A549 (cell line): ENCODE data around the gene LIAS. TPM values are rescaled to one million over a fixed set of nuclear protein-coding genes. Genes with fewer than 3 reads are reported as not detected.
A peak's percentile ranks its signal among the peaks of the same experiment; 100 is the strongest.

Experiments used
- ATAC-seq, 2 experiments: fragments of 200-7000 bp in 1 of 2; fragments of >200 bp in 1 of 2; cut with Nextera tagmentation in 1 of 2; cut with Tn5 transposase in 1 of 2; 3 replicates each; pipeline versions ENCODE4 v1.8.0 to v1.9.1; 2018 to 2020; ENCODE audit warnings: mild to moderate bottlenecking in 1 of 2, moderate library complexity in 1 of 2
- CTCF ChIA-PET: fragments of 300-600 bp; sonication (Branson Sonifier 250); formaldehyde crosslinking; extraction: SDS; loops from one replicate; lab custom pipeline; 2021; ENCODE audit warnings: antibody characterized with exemption, inconsistent platforms; lab: Yijun Ruan, JAX
- POLR2A ChIA-PET: fragments of 350-600 bp; formaldehyde crosslinking; extraction: SDS; loops from one replicate; lab custom pipeline; 2021; ENCODE audit warnings: antibody characterized with exemption, inconsistent platforms; lab: Yijun Ruan, JAX
- DNase-seq, 2 experiments: peaks; one replicate each; pipeline versions ENCODE4 v3.0.0 to v3.0.0-alpha.2; 2011 to 2016; ENCODE audit warnings: low read depth in 1 of 2, low spot score in 1 of 2
- FAIRE-seq: peaks from 2 replicates; lab custom pipeline; 2011; peaks lifted over from hg19 to GRCh38; lab: Jason Lieb, UNC
- H3K27ac ChIP-seq, 2 experiments: fragments of >200 bp; sonication (Bioruptor Twin); formaldehyde crosslinking; 3 replicates each; pipeline ENCODE4 v1.5.1; 2016 to 2017
- H3K4me1 ChIP-seq: fragments of >200 bp; sonication (Bioruptor Twin); formaldehyde crosslinking; 3 replicates; pipeline ENCODE4 v1.6.1; 2016
- H3K4me2 ChIP-seq: fragments of >200 bp; sonication (Bioruptor Twin); formaldehyde crosslinking; 3 replicates; pipeline ENCODE4 v1.6.1; 2016
- H3K4me3 ChIP-seq: fragments of >200 bp; sonication (Bioruptor Twin); formaldehyde crosslinking; 3 replicates; pipeline ENCODE4 v1.5.1; 2016
- H3K9me3 ChIP-seq: fragments of >200 bp; sonication (Bioruptor Twin); formaldehyde crosslinking; 3 replicates; pipeline ENCODE4 v1.6.1; 2016
- BCL3 ChIP-seq: fragments of >200 bp; sonication (Bioruptor Twin); formaldehyde crosslinking; IDR thresholded peaks from 3 replicates; pipeline ENCODE4 v1.6.1; 2016
- BHLHE40 ChIP-seq: IDR thresholded peaks from 2 replicates; pipeline ENCODE4 v1.6.1; 2012; ENCODE audit warnings: low read depth, low read length, inconsistent platforms
- CBX2 ChIP-seq: fragments of 200-600 bp; sonication (generic); IDR thresholded peaks from 2 replicates; pipeline ENCODE4 v1.6.1; 2016; ENCODE audit warnings: low read depth, mild to moderate bottlenecking, borderline replicate concordance
- CHD4 ChIP-seq: fragments of 200-600 bp; sonication (generic); IDR thresholded peaks from 2 replicates; pipeline ENCODE4 v1.6.1; 2016; ENCODE audit warnings: antibody characterized with exemption, mild to moderate bottlenecking, borderline replicate concordance
- E2F6 ChIP-seq: IDR thresholded peaks from 2 replicates; pipeline ENCODE4 v1.6.1; 2012; ENCODE audit warnings: low read depth, borderline replicate concordance
- EHF ChIP-seq: fragments of 250-450 bp; sonication (Bioruptor Pico); IDR thresholded peaks from 2 replicates; pipeline ENCODE4 v1.5.0; 2020; ENCODE audit warnings: mild to moderate bottlenecking
- EHMT2 ChIP-seq: fragments of 200-600 bp; sonication (generic); IDR thresholded peaks from 2 replicates; pipeline ENCODE4 v1.6.1; 2016; ENCODE audit warnings: antibody characterized with exemption, low read depth, mild to moderate bottlenecking, moderate library complexity
- ELK1 ChIP-seq: fragments of 150-350 bp; IDR thresholded peaks from 2 replicates; pipeline ENCODE4 v1.6.1; 2014; ENCODE audit warnings: low read depth, mild to moderate bottlenecking, low read length
- EP300 ChIP-seq, 2 experiments: fragments of >200 bp; sonication (Bioruptor Twin); formaldehyde crosslinking; IDR thresholded peaks; 2 replicates in 1 of 2; 3 replicates in 1 of 2; pipeline ENCODE4 v1.6.1; 2016 to 2017
- ESRRA ChIP-seq: fragments of 150-350 bp; IDR thresholded peaks from 2 replicates; pipeline ENCODE4 v1.6.1; 2014; ENCODE audit warnings: mild to moderate bottlenecking, low read length, borderline replicate concordance
- FOSB ChIP-seq: fragments of 250-450 bp; sonication (Bioruptor Pico); IDR thresholded peaks from 2 replicates; pipeline ENCODE4 v1.5.0; 2020; ENCODE audit warnings: mild to moderate bottlenecking, moderate library complexity
- FOXS1 ChIP-seq: fragments of 250-450 bp; sonication (Bioruptor Pico); IDR thresholded peaks from 2 replicates; pipeline ENCODE4 v1.5.0; 2020; ENCODE audit warnings: mild to moderate bottlenecking, moderate library complexity
- GATA3 ChIP-seq: IDR thresholded peaks from 2 replicates; pipeline ENCODE4 v1.6.1; 2012; ENCODE audit warnings: borderline replicate concordance
- HDAC2 ChIP-seq: fragments of 200-600 bp; sonication (generic); IDR thresholded peaks from 2 replicates; pipeline ENCODE4 v1.6.1; 2016
- HEYL ChIP-seq: fragments of 250-450 bp; sonication (Bioruptor Pico); IDR thresholded peaks from 2 replicates; pipeline ENCODE4 v1.8.0; 2021; ENCODE audit warnings: mild to moderate bottlenecking, moderate library complexity
- HOXA7 ChIP-seq: fragments of 250-450 bp; sonication (Bioruptor Pico); IDR thresholded peaks from 2 replicates; pipeline ENCODE4 v1.5.0; 2020; ENCODE audit warnings: mild to moderate bottlenecking, moderate library complexity
- HOXB13 ChIP-seq: fragments of 250-450 bp; sonication (Bioruptor Pico); IDR thresholded peaks from 2 replicates; pipeline ENCODE4 v1.5.0; 2020; ENCODE audit warnings: low read depth, mild to moderate bottlenecking, moderate library complexity
- JUN ChIP-seq, 2 experiments: fragments of >200 bp; sonication (Bioruptor Twin); formaldehyde crosslinking; IDR thresholded peaks; 2 replicates in 1 of 2; 3 replicates in 1 of 2; pipeline ENCODE4 v1.6.1; 2016 to 2017
- JUNB ChIP-seq: fragments of >200 bp; sonication (Bioruptor Twin); formaldehyde crosslinking; IDR thresholded peaks from 2 replicates; pipeline ENCODE4 v1.6.1; 2016
- KDM1A ChIP-seq: fragments of 200-600 bp; sonication (generic); IDR thresholded peaks from 2 replicates; pipeline ENCODE4 v1.6.1; 2016; ENCODE audit warnings: low read depth, mild to moderate bottlenecking
- KDM5A ChIP-seq: fragments of 200-600 bp; sonication (generic); IDR thresholded peaks from 2 replicates; pipeline ENCODE4 v1.6.1; 2016; ENCODE audit warnings: antibody characterized with exemption, mild to moderate bottlenecking
- MAFK ChIP-seq: fragments of 450-650 bp; IDR thresholded peaks from 2 replicates; pipeline ENCODE4 v1.6.1; 2014; ENCODE audit not compliant: partially characterized antibody
- MAX ChIP-seq: IDR thresholded peaks from 2 replicates; pipeline ENCODE4 v1.6.1; 2012
- MAZ ChIP-seq: fragments of 150-350 bp; IDR thresholded peaks from 2 replicates; pipeline ENCODE4 v1.6.1; 2014; ENCODE audit warnings: antibody characterized with exemption, low read depth, low read length, borderline replicate concordance
- MYC ChIP-seq: IDR thresholded peaks from 2 replicates; pipeline ENCODE4 v1.6.1; 2012; ENCODE audit warnings: mild to moderate bottlenecking, inconsistent platforms, low read length, improper control_type of control experiment, borderline replicate concordance
- NR3C1 ChIP-seq: fragments of >200 bp; sonication (Bioruptor Twin); formaldehyde crosslinking; IDR thresholded peaks from 3 replicates; pipeline ENCODE4 v1.6.1; 2017
- PHF8 ChIP-seq: fragments of 200-600 bp; sonication (generic); IDR thresholded peaks from 2 replicates; pipeline ENCODE4 v1.6.1; 2016; ENCODE audit warnings: low read depth, mild to moderate bottlenecking, antibody characterized with exemption, moderate library complexity, borderline replicate concordance
- POLR2AphosphoS2 ChIP-seq: conservative IDR thresholded peaks from 2 replicates; pipeline ENCODE4 v1.6.1; 2012; ENCODE audit warnings: low read length, improper control_type of control experiment, inconsistent platforms
- RAD21 ChIP-seq, 2 experiments: fragments of >200 bp in 1 of 2; sonication (Bioruptor Twin) in 1 of 2; formaldehyde crosslinking in 1 of 2; IDR thresholded peaks in 1 of 2; conservative IDR thresholded peaks in 1 of 2; 2 replicates in 1 of 2; 3 replicates in 1 of 2; pipeline ENCODE4 v1.6.1; 2012 to 2018; ENCODE audit warnings: inconsistent platforms in 1 of 2
- RARB ChIP-seq: fragments of 250-450 bp; sonication (Bioruptor Pico); IDR thresholded peaks from 2 replicates; pipeline ENCODE4 v1.8.0; 2021; ENCODE audit warnings: mild to moderate bottlenecking, moderate library complexity
- RCOR1 ChIP-seq: fragments of 150-350 bp; IDR thresholded peaks from 2 replicates; pipeline ENCODE4 v1.6.1; 2014; ENCODE audit warnings: antibody characterized with exemption, low read length, low read depth
- RFX5 ChIP-seq: fragments of 450-650 bp; IDR thresholded peaks from 2 replicates; pipeline ENCODE4 v1.7.1; 2014; ENCODE audit warnings: antibody characterized with exemption, mild to moderate bottlenecking, moderate library complexity
- RNF2 ChIP-seq: fragments of 200-600 bp; sonication (generic); IDR thresholded peaks from 2 replicates; pipeline ENCODE4 v1.6.1; 2016; ENCODE audit warnings: low read depth, mild to moderate bottlenecking, antibody characterized with exemption, moderate library complexity, borderline replicate concordance
- SMC3 ChIP-seq: fragments of >200 bp; sonication (Bioruptor Twin); formaldehyde crosslinking; IDR thresholded peaks from 3 replicates; pipeline ENCODE4 v1.6.1; 2018; ENCODE audit warnings: inconsistent platforms
- SREBF2 ChIP-seq: fragments of 450-650 bp; IDR thresholded peaks from 2 replicates; pipeline ENCODE4 v1.6.1; 2014; ENCODE audit warnings: mild to moderate bottlenecking, moderate library complexity
- USF2 ChIP-seq: fragments of 450-650 bp; IDR thresholded peaks from 2 replicates; pipeline ENCODE4 v1.6.1; 2014; ENCODE audit warnings: antibody characterized with exemption
- ZC3H11A ChIP-seq: fragments of 450-650 bp; IDR thresholded peaks from 2 replicates; pipeline ENCODE4 v1.6.1; 2014; ENCODE audit warnings: antibody characterized with exemption, mild to moderate bottlenecking
- ZFP36 ChIP-seq: fragments of 450-650 bp; IDR thresholded peaks from 2 replicates; pipeline ENCODE4 v1.6.1; 2014; ENCODE audit warnings: borderline replicate concordance; ENCODE audit not compliant: partially characterized antibody
- ZNF302 ChIP-seq: fragments of 250-450 bp; sonication (Bioruptor Pico); IDR thresholded peaks from 2 replicates; pipeline ENCODE4 v1.9.0; 2021; ENCODE audit warnings: inconsistent platforms, mild to moderate bottlenecking, moderate library complexity
- ZSCAN20 ChIP-seq: fragments of 250-450 bp; sonication (Bioruptor Pico); IDR thresholded peaks from 2 replicates; pipeline ENCODE4 v1.8.0; 2022; ENCODE audit warnings: mild to moderate bottlenecking, moderate library complexity
- WGBS: methylation state at CpG from one replicate; pipeline ENCODE4 v1.1.6; 2017; ENCODE audit errors: missing lambda C conversion rate; 5-methylcytosine and 5-hydroxymethylcytosine counted together
- polyA plus RNA-seq, 4 experiments: library from polyadenylated mRNA; depleted of rRNA in 3 of 4; stranded (reverse); fragments of >200 nt; fragmentation: RNase III in 1 of 4; extraction: RNeasy Plus Mini Kit Qiagen cat#74134 plus additional on column Dnase treatment in 1 of 4; gene quantifications; 2 replicates in 3 of 4; 3 replicates in 1 of 4; pipeline ENCODE4 v1.2.3, GENCODE V29; 2011 to 2017

The LIAS gene
- polyA plus RNA-seq, 2 of the 4 experiments (the other 2 are of a cell fraction), result 11.3 to 22.3 TPM

- DNase-seq (peak; percentile 57 to 96), ATAC-seq (peak; percentile 81 to 93), FAIRE-seq (peak; percentile 90)
- H3K4me2 ChIP-seq, result peak overlapping the region; percentile 68
- peak overlapping the region; percentile 98 to 99 for H3K27ac ChIP-seq
- peak overlapping the region; percentile 6; the same call in 1 of the 3 replicates for H3K4me3 ChIP-seq
- H3K4me1 ChIP-seq, result peaks cover 87% of the 10 kb centered on the region
- 3% methylated on average over 4 of the region's 4 CpGs for WGBS
- CTCF ChIA-PET, result interaction anchor here (1.5 to 5.4 kb wide), 3 partner anchors 9 to 77 kb away, joined by 4 to 26 read pairs (median 5); no protein-coding TSS in a partner anchor
- POLR2A ChIA-PET, result interaction anchor here (1.1 to 3.5 kb wide), 2 partner anchors 9 to 11 kb away, joined by 3 to 35 read pairs; partner anchors contain the start of gene UGDH
- H3K9me3 ChIP-seq, result no peaks in the 10 kb centered on the region
- TF ChIP-seq ZFP36 (no peak), RFX5 (no peak), POLR2AphosphoS2 (no peak), BCL3 (peak; percentile 67; the same call in 1 of the 3 replicates), RNF2 (no peak), CBX2 (no peak), EHMT2 (no peak), ESRRA (peak; percentile 42; the same call in 1 of the 2 replicates), HOXA7 (CRISPR knock-in tag) (peak; percentile 43; the same call in 1 of the 2 replicates), FOSB (peak; percentile 84; the same call in 1 of the 2 replicates), USF2 (no peak), GATA3 (peak; percentile 85; the same call in 1 of the 2 replicates), ZNF302 (CRISPR knock-in tag) (peak; percentile 72; the same call in 1 of the 2 replicates), RARB (CRISPR knock-in tag) (peak; percentile 90), RCOR1 (no peak), ZSCAN20 (CRISPR knock-in tag) (peak; percentile 57; the same call in 1 of the 2 replicates), HEYL (CRISPR knock-in tag) (peak; percentile 65), ELK1 (no peak), RAD21 (conservative IDR thresholded peaks at IDR 0.05 in 1 of 2, IDR thresholded peaks at IDR 0.05 in 1 of 2) (peak; percentile 8 to 36; a peak in 3 of 5 replicates), BHLHE40 (no peak), ZC3H11A (no peak), MYC (no peak), EHF (peak; percentile 47; the same call in 1 of the 2 replicates), MAX (peak; percentile 65), CHD4 (no peak), HOXB13 (CRISPR knock-in tag) (peak; percentile 78), JUNB (peak; percentile 91), NR3C1 (no peak), KDM5A (no peak), HDAC2 (no peak), FOXS1 (CRISPR knock-in tag) (peak; percentile 80; the same call in 1 of the 2 replicates), PHF8 (no peak), E2F6 (no peak), JUN (IDR thresholded peaks at IDR 0.05) (peak; percentile 76 to 97), KDM1A (no peak), MAZ (no peak), SREBF2 (no peak), MAFK (peak; percentile 100), EP300 (IDR thresholded peaks at IDR 0.05) (peak; percentile 89 to 92), SMC3 (no peak; the same call in 2 of the 3 replicates)
Measured at GRCh38 chr4:39514888-39515401, 56.1 kb downstream of the LIAS start.
